Prostate gland (tissue), 2 donors: ENCODE results near the gene PAX2.

Experiments used
- CTCF ChIP-seq, 4 experiments: fragments of 200-600 bp in 2 of 4; fragments of 450-650 bp in 2 of 4; sonication (generic) in 2 of 4; IDR thresholded peaks; 1 replicate in 3 of 4; 2 replicates in 1 of 4; pipeline ENCODE4 v1.5.1; 2016 to 2019; ENCODE audit warnings: antibody characterized with exemption in 4 of 4, mild to moderate bottlenecking in 2 of 4, moderate library complexity in 2 of 4
- POLR2A ChIP-seq: fragments of 450-650 bp; IDR thresholded peaks from one replicate; pipeline ENCODE4 v1.6.1; 2016; ENCODE audit warnings: antibody characterized with exemption, mild to moderate bottlenecking
- POLR2AphosphoS5 ChIP-seq: sonication (generic); formaldehyde crosslinking; IDR thresholded peaks from one replicate; pipeline ENCODE4 v1.6.1; 2017; ENCODE audit warnings: antibody characterized with exemption

- TF ChIP-seq POLR2A (no peak), CTCF (IDR thresholded peaks at IDR 0.05) (no peak), POLR2AphosphoS5 (no peak)
These were observed 83.9 kb downstream of the PAX2 start for GRCh38 chr10:100829097-100829870.
